NCI-H2227 treated with DMSO at 0.1 percent for 48 hours (cell line): ENCODE data around the gene PRKCA.

ENCODE experiments used
- DNase-seq: peaks from one replicate; lab custom pipeline; 2025; lab: John Stamatoyannopoulos, UW

The PRKCA gene

GRCh38 chr17:66776999-66777688 lies 474.7 kb downstream of the PRKCA start:
- DNase-seq = no peak

DNA sequence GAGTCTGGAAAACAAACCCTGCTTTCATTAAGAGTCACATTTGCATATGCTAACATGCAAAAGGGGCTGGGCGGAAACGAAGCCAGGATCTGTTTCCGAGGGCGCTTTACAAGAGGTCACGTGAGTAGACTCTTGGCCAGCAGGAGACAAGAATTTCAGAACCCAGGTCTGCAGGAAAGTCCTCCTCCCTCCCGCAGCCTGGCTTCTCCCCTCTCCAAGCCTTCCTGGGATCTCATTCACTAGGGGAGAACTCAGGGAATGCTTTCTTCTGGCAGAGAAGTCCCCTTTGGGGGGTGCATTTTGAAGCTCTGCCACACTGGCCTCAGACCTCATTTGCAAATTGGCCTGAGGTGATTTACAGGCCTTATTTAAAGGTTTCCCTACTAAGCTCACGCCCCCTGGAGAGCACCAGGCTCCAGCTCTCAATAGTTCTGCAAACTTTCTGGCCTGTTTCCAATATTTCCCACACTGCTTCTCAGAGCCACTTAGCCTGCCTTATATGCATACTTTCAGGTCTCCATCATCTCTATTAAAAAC lies 475.3 kb downstream of the PRKCA start:
- DNase-seq = no peak

DNA sequence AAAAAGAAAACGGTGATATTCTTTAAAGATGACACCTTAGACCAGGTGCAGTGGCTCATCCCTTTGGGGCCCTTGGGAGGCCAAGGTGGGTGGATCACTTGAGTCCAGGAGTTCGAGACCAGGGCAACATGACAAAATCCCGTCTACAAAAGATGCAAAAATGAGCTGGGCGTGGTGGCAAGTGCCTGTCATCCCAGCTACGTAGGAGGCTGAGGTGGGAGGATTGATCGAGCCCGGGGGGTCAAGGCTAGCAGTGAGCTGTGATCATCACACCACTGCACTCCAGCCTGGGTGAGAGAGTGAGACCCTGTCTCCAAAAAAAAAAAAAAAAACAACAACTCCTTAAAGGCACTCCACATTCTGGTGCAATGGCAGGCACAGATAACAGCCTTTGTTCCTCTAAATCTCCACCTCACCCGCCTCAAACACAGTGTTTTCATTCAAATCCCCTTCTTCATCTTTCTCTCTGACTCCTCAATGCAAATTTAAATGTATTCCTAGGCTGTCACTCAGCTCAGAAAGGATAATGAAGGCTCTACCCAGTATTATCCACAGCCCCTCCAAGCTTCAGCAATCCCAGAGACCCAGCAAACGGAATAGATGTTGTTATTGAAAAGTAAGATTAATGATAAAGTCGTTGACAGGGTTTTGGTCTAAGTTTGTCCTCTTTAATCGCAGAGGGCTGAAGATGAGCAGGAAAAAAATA lies 476.3 kb downstream of the PRKCA start:
- peak; percentile 96 for DNase-seq

DNA sequence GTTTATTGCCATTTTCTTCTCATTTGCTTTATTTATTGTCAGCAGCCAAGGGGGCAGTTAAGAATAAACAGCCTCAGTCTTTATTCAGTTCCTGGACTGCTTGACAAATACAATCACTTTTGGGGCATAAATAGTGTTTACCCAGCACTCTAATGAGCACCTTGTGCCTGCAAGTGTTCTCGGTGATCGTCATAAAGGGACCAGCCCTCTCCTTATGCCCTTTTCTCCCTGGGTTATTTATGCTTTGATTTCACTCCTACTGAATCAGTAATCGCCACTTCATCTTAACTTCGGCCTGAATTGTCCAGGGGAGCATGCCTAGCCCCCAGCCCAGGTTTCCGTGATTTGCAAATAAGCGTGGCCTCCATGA lies 476.8 kb downstream of the PRKCA start:
- DNase-seq = peak; percentile 96

- DNase-seq = no peak
Observed at GRCh38 chr17:66781135-66781534, 478.7 kb downstream of the PRKCA start.

DNA sequence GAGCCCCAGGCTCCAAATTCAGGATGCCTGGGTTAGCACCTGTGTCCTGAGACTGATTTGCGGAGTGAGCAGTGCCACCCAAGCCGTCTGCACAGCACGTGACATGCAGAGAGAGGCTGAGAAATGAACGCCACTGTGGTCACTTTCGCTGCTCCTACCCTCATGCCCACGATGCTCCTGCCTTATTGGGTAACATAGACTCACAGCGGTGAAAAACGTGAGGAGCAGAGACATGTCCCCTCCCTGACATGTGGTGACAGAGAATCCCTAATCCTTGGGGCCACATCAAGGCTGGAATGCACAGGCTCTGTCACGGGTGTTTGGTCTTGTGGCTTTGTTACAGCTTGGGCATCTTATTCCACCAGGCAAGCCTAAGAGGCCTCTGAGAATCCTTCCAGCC lies 480.4 kb downstream of the PRKCA start:
- no peak for DNase-seq

- DNase-seq = no peak
Observed at GRCh38 chr17:66783656-66784381, 481.4 kb downstream of the PRKCA start.

- no peak for DNase-seq
Observed at GRCh38 chr17:66784621-66785364, 482.4 kb downstream of the PRKCA start.

- no peak for DNase-seq
Observed at GRCh38 chr17:66786107-66786506, 483.7 kb downstream of the PRKCA start.

GRCh38 chr17:66787914-66788313 lies 485.5 kb downstream of the PRKCA start:
- DNase-seq = no peak

DNA sequence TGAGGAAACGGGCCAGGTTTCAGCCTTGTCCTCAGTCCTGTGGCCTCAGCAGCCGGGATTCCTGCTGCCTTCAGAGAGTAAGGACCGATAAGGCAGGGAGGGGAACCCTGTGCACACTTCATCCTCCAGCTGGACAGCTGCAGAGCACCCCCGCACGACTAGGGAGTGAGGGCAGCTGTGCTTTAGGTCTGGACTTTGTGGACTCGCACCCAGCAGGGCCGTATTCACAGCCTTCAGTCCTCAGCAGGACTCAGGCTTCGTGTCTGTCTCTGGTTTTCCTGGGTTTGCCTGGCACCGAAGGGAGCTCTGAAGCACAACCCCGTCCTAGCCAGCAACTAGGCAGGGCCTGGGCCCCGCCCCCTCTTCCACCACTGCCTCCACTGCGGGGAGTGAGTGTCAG lies 486.7 kb downstream of the PRKCA start:
- DNase-seq = no peak

DNA sequence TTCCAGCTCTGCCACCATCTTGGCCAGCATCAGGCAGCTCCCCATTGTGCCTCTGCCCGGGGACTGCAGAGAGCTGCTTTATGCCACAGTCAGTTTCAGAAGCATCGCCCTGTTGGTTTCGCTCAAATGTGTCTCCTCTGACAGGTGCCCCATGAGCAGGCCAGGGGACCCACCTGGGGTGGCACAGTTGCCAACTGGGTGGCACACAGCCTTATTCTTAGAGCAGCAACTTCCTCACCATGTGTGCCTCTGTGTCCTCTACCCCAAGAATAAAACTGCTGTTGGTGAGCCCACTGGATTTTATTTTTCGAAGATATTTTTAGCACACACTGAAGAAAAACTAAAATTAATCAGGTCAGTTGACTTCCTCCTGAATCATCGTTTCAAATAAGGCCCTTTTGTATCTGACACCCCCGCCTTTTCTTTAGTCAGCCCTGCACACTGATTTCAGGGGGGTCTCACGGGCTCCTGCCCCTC lies 487.6 kb downstream of the PRKCA start:
- no peak for DNase-seq

GRCh38 chr17:66790501-66791061 lies 488.2 kb downstream of the PRKCA start:
- no peak for DNase-seq

GRCh38 chr17:66791347-66791746 lies 488.9 kb downstream of the PRKCA start:
- no peak for DNase-seq

DNA sequence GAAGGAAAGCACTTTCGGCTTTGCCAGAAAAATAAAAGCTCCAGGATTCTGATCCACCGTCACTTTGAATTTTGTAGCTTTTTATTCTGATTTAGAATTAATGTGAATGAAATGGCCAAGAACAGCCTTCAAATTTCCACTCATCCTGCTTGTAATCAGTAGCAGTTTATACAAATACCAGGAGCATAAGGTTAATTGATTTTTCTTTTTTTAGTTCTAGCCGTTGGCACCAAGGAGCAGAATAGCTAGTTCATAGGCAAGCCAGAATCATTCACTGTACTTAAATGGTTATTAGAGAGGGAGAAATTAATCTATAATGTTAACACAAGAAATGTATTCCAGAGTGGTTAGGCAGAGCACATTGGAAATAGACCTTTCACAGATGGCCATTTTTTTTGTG lies 491.4 kb downstream of the PRKCA start:
- DNase-seq = no peak

GRCh38 chr17:66795486-66795885 lies 493.1 kb downstream of the PRKCA start:
- DNase-seq = no peak

- DNase-seq = no peak
Observed at GRCh38 chr17:66799849-66800537, 497.6 kb downstream of the PRKCA start.

- no peak for DNase-seq
Observed at GRCh38 chr17:66803474-66803951, 501.1 kb downstream of the PRKCA start.

GRCh38 chr17:66805567-66805966 lies 503.2 kb downstream of the PRKCA start:
- DNase-seq = no peak

DNA sequence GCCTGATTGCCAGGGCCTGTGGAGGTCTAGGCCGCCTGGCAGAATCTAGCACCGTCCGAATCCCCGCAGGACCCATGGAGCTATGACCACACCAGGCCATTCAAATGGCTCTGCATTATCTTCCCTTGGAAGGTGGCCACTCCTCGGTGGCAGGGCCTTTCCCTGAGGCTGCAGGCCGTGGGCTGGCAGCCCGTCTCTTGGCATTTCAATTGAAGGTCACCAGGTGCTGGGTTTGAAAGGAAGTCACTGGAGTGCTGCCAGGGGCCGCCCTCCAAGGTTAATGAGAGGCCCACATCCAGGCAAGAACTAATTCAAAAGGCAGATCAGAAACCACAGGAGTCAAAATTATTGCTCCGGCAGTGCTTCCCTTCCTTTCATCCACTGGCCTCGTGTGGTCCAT lies 504.8 kb downstream of the PRKCA start:
- no peak for DNase-seq

DNA sequence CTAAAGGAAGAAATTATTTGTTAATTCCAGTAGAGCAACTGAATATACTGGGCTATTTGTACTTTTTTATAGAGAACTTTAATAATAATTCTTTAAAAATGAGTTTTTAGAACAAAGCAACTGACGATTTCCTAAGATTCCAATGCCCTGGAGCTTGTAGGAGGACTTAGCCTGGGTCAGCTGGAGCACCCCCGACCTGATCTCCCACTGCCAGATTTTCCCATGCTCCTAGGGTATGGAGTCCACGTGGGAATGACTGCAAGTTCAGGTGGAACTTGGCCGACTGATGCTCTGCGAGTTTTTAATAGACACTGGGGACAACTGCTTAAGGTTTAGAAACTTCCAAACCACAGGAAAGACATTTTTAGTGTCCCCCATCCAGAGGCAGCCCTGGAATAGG lies 507.0 kb downstream of the PRKCA start:
- no peak for DNase-seq
